ENCODE data around the gene CEP76. TPM values are rescaled to one million over a fixed set of nuclear protein-coding genes. Genes with fewer than 3 reads are reported as not detected.

The CEP76 gene
- total and polyA plus RNA-seq, 5 donors = 2.3 to 4.2 (median 3.6) TPM

DNA sequence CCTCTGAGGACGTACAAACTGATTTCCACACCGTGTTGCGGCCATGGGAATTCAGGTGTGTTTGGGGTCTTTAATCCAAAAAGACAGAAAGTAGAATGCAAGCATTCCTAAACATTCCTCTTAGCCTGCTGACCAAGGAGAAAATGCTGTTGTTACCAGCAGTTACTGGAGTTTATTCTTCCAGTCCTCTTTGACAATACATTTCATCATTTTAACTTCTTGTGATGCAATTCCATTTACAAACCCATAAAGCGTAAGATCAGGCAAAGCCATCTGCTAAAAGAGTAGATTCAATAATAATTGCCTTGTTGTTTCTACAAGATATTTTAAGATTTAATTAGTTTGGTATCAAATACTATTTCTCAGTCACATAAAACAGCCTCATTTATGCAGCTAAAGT lies 77.3 kb downstream of the CEP76 start:
- Histone ChIP-seq H3K9me3 (ENCODE audit: control insufficient read depth, low read length) (no peaks in the 10 kb centered on the region), H3K4me3 (ENCODE audit: low read length) (no peak overlapping the region), H3K4me1 (ENCODE audit: control insufficient read depth, insufficient read depth, low read length) (no peaks in the 10 kb centered on the region), H3K27me3 (ENCODE audit: control insufficient read depth, insufficient read depth) (no peaks in the 10 kb centered on the region), H3K27ac (ENCODE audit: low read length) (no peak overlapping the region)
- no peak for ATAC-seq
- DNase-seq = no peak
- WGBS = 86% methylated on average over 4 of the region's 4 CpGs
- intact Hi-C loops (cut with DNase I) = no loop called here

Other genes with a start within 250 kb of the CEP76 start
- gene SPIRE1, start 44.6 kb downstream of the CEP76 start, total RNA-seq = 10 to 100 TPM; 34.3 to 41.9 (median 38.2) TPM
- gene SPIRE1, start 44.6 kb downstream of the CEP76 start, polyA plus RNA-seq = 9.5 TPM
- gene PSMG2, start 319 bp upstream of the CEP76 start, total RNA-seq = 10 to 100 TPM; 44.4 to 48.3 (median 45.5) TPM
- 62.4 TPM for gene PSMG2, start 319 bp upstream of the CEP76 start, polyA plus RNA-seq
- 10 to 100 TPM; 15.3 to 16.5 (median 15.5) TPM for gene PTPN2, start 181.5 kb upstream of the CEP76 start, total RNA-seq
- 12.3 TPM for gene PTPN2, start 181.5 kb upstream of the CEP76 start, polyA plus RNA-seq
- 10 to 100 TPM; 16.1 to 25.0 (median 18.5) TPM for gene SEH1L, start 245.3 kb upstream of the CEP76 start, total RNA-seq
- gene SEH1L, start 245.3 kb upstream of the CEP76 start, polyA plus RNA-seq = 11.6 TPM

Data from right cardiac atrium (tissue), 5 donors.